Activated gamma-delta T cell (primary cell): ENCODE data around the gene WDR75.

Experiments used
- DNase-seq: peaks from one replicate; lab custom pipeline; 2025; lab: John Stamatoyannopoulos, UW

The WDR75 gene

DNA sequence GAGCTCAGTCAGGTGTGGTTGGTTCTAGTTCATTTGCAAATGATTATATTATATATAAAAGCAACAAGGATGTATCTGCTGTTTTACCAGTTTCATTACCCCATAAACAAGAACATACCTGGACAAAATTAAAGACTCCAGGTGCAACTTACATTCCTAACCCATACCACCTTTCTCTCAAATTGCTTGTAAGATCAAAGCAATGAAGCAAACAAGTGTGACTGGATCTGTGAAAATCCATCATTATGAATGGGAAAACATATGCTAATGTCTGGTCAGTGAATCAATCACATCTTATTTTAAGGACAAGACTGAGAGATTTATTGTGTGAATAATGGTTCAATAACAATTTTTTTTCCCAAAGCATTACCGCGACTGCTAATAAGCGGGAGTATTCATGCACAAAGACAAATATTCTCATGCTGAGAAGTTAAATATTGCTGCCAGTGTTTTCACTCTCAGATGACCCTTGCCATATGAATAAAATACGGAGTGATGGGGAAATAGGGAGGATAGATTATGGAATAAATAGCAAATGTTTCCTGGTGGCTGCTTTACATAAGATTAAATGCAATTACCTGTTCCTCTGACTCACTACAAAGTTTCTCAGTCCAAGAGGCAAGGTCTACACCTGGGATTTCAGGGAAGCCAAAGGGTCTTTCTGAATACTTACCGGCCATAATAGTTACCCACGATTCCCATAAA is 59.3 kb downstream of the WDR75 start:
- DNase-seq: no peak

DNA sequence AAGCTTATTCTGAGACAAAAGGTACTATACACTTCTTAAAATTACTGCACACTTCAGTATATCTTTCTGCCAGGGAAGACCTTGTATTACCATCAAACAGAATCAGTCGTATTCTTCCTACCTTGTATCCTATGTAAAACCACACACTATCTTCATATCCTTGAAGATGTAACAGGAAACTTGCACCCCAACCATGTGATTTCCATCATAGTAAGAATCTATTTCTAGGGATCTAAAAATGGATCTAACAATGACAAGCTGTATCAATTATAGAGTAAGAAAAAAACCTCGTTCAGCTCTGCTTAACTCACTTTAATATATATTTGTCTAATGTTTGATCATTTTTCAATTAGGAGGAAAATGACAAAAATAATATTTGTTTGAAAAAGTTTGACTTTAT is 60.2 kb downstream of the WDR75 start:
- no peak for DNase-seq

- no peak for DNase-seq
These were observed 61.4 kb downstream of the WDR75 start for GRCh38 chr2:189502714-189503113.

DNA sequence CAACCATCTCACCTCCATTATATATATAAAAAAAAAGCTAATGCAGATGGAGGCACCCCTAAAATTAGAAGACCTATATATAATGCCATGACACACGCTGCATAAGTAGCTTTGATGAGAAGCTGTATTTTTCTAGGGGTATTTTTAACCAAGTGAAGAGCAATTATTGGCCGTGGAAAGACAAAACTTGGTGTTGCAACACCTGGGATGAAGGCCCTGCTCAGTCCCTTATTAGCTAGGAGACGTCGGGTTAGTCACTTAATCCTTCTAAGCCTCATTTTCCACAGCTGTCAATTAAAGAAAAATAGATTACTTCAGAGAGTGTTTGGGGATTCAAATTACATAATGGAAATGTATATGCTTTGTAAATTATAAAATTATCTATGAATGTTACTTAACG is 63.0 kb downstream of the WDR75 start:
- DNase-seq: no peak

DNA sequence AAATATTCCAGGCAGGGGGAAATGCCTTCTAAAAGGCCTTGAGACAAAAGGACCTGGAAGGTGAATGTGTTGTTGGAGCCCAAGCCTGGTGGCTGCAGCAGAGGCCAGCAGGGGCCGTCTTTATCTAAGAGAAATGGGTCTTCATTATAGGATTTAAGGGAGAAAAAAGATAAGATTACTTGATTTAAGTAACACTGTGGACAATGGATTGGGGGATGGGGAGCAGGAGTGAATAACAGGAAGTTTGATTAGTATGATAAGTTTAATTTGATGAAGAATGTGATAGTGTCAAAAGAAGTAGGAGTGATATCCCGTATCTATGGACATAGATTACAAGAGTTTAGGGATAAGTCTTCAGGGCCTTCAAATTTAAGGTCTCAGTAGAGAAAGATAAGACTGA is 64.2 kb downstream of the WDR75 start:
- DNase-seq: no peak

GRCh38 chr2:189506514-189506976 is 65.3 kb downstream of the WDR75 start:
- DNase-seq: no peak

GRCh38 chr2:189511210-189511959 is 70.1 kb downstream of the WDR75 start:
- no peak for DNase-seq

DNA sequence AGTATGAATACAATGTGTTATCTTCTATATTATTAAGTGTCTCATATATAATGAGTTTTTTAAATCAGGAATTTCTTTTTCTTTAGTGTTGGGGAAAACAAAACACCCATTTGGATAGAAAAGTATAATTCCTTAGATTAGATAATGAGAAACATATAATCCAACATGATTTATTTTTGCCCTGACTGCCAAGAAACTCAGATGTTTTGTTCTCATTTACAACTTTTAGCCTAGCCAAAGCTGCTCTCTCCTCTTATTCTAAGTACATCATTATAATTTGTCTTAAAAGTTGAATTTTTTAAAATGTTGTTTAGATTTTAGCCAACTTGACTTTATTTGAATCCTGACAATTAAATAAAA is 70.7 kb downstream of the WDR75 start:
- no peak for DNase-seq

DNA sequence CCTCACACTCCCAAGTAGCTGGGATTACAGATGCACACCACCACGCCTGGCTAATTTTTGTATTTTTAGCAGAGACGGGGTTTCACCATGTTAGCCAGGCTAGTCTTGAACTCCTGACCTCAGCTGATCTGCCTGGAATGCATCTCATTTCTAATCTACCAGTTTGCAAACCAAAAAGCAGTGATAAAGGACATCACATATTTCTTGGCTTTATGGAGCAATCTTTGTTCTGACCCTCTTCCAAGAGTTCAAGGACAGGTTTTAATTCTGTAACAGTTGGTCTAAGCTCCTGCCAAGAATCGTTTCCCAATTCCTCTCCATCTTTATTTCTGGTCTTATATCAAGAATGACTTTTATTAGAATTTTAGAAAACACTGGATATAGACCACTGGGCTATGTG is 71.6 kb downstream of the WDR75 start:
- no peak for DNase-seq

DNA sequence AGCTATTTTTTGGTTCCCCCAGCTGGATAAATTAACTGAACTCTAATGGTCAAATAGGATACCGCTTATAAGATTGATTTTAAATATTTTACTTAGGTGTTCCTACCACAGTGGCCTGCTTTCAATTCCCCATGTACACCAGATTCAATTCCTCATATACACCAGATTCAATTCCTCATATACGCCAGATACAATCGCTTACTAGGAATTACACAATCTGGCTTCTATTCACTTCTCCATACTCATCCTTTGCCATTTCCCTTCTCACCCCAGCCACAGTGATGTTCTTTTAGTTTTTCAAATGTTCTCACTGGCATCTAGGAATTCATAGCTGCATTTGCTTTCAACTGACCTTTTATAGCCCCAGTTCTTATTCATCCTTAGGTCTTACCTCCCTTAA is 72.8 kb downstream of the WDR75 start:
- no peak for DNase-seq

- DNase-seq: no peak
These were observed 74.0 kb downstream of the WDR75 start for GRCh38 chr2:189515264-189515663.

- DNase-seq: no peak
These were observed 75.3 kb downstream of the WDR75 start for GRCh38 chr2:189516546-189516945.

- no peak for DNase-seq
These were observed 76.7 kb downstream of the WDR75 start for GRCh38 chr2:189517847-189518535.

- no peak for DNase-seq
These were observed 78.5 kb downstream of the WDR75 start for GRCh38 chr2:189519631-189520387.

DNA sequence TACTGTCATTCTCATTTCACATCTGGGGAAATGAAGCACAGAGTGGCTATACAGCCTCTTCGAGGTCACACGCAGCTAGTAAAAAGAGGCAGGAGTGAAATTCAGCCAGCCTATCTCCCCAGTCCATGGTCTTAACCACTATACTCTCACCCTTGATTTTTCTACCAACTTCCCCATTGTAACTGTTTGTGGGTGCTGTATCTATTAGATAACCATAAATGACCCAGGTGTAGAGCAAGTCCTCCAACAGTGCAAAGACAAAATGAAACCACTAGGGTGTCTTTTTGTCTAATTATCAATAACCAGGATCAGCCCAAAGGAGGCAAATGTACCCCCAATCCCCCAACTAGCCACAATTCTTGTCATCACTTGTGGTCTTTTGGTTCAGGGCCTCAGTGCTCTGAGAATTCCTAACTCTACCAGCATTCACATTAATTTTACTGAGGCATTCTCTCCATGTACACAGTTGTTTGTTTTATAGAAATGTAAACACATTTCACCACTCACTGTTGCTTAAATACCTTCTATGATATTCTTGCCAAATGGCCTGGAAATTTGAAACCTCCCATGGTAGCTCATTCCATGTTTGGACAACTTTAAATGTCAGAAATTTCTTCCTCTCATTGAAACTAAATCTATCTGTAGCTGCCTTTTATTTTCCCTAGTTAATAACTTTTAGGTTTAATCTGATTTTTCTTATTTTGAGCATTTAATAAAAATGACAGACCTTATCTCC is 80.6 kb downstream of the WDR75 start:
- no peak for DNase-seq

DNA sequence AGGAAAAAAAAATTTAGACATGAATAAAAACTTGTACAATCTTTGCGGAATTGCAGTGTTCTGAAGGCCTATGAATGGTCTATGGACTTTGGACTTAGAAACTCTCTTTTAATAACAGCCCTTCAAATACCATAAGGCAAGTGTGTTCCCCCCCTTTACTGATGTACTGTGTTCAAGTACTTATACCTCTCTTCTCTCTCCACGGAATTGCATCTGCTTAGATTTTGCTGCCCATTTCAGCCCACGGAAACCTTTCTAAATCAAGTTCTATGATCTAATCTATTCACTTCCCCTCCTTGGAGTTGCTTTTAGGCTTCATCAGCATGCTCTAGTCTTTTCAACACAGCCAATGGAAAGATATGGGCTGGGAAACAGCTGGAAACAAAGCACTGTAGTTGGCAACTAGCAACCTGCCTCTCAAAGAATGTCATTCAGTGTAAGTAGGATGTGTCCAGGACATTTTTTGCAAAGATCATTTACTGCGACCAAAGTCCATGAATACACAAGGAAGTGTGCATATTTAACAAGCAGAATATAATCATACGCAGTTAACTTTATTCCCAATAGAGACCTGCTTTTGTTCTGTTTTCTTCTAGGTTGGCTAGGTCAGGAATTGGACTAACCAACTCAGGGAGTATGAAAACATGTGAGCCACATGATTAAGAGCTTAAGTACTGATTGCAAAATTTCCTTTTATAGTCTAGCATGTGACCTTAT is 81.3 kb downstream of the WDR75 start:
- no peak for DNase-seq

GRCh38 chr2:189524746-189525145 is 83.5 kb downstream of the WDR75 start:
- DNase-seq: no peak
